ENCODE data around the gene ENHO. TPM values are rescaled to one million over a fixed set of nuclear protein-coding genes. Genes with fewer than 3 reads are reported as not detected.

ENHO gene
- total and polyA plus RNA-seq, 2 donors (not counting 1 experiment from before 2014, with no cell fraction given): not detected

DNA sequence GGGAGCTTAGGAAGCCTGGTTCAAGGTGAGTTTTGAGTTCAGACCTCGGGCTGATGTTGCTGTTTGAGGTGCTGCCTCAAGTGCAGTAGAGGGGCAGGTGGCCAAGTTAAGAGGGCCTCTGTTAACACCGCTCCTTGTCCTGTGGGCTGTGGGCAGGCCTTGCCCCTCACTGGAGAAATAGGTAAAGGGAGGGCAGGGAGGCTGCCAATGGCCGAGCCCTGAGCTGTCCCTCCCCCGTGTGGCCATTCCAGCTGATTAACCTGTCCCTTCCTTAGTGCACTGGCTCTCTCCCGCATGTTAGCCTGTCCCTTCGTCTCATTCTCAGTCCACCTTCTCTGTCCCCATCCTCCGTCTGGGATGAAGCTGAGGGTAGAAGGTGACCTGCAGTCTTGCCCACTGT lies 45.3 kb upstream of the ENHO start:
- H3K27me3 Mint-ChIP-seq: peaks cover 52% of the 10 kb centered on the region
- Histone ChIP-seq H3K27me3 (replicated peaks in 1 of 4; ENCODE audit: control extremely low read depth in 1 of 4, control insufficient read depth in 3 of 4, insufficient read depth in 4 of 4, low read length in 3 of 4) (peaks cover 0 to 20% (median 0%) of the 10 kb centered on the region in 4 experiments), H3K9ac (ENCODE audit: low read length) (no peak overlapping the region), H3K4me3 (ENCODE audit: control extremely low read depth in 1 of 5, extremely low read depth in 1 of 5, insufficient read depth in 1 of 5, low read depth in 2 of 5, low read length in 4 of 5) (no peak overlapping the region), H3K27ac (ENCODE audit: low read length in 2 of 2) (no peak overlapping the region), H3K9me3 (ENCODE audit: control extremely low read depth in 1 of 3, control insufficient read depth in 2 of 3, insufficient read depth in 1 of 3, low read length in 2 of 3) (no peaks in the 10 kb centered on the region), H4K20me1 (ENCODE audit: control insufficient read depth, insufficient read depth, low read length, poor library complexity, severe bottlenecking) (no peaks in the 10 kb centered on the region), H3K4me2 (replicated peaks; ENCODE audit: low read depth, low read length, poor library complexity, severe bottlenecking) (no peak overlapping the region), H2AFZ (ENCODE audit: insufficient read depth, low read depth, low read length, poor library complexity, severe bottlenecking) (no peak overlapping the region), H3K79me2 (ENCODE audit: control insufficient read depth, insufficient read depth, low read length) (no peaks in the 10 kb centered on the region), H3K36me3 (replicated peaks in 1 of 2; ENCODE audit: control extremely low read depth in 1 of 2, control insufficient read depth in 1 of 2, extremely low read depth in 1 of 2, insufficient read depth in 2 of 2, low read length in 1 of 2) (no peaks in the 10 kb centered on the region), H3K4me1 (ENCODE audit: control insufficient read depth in 2 of 2, insufficient read depth in 2 of 2, low read length in 2 of 2) (no peaks in the 10 kb centered on the region)
- H3K4me3 Mint-ChIP-seq: no peak overlapping the region
- no peak for DNase-seq
- WGBS (ENCODE audit: insufficient coverage): 73% methylated on average over 3 of the region's 7 CpGs
- no peaks in the 10 kb centered on the region for H3K4me1 Mint-ChIP-seq
- intact Hi-C loops (cut with micrococcal nuclease): no loop called here
- CTCF ChIA-PET: no interaction called here
- POLR2A ChIA-PET: no interaction called here
- no peak for ATAC-seq (ENCODE audit: low read depth)
- TF ChIP-seq, protein P1, sequence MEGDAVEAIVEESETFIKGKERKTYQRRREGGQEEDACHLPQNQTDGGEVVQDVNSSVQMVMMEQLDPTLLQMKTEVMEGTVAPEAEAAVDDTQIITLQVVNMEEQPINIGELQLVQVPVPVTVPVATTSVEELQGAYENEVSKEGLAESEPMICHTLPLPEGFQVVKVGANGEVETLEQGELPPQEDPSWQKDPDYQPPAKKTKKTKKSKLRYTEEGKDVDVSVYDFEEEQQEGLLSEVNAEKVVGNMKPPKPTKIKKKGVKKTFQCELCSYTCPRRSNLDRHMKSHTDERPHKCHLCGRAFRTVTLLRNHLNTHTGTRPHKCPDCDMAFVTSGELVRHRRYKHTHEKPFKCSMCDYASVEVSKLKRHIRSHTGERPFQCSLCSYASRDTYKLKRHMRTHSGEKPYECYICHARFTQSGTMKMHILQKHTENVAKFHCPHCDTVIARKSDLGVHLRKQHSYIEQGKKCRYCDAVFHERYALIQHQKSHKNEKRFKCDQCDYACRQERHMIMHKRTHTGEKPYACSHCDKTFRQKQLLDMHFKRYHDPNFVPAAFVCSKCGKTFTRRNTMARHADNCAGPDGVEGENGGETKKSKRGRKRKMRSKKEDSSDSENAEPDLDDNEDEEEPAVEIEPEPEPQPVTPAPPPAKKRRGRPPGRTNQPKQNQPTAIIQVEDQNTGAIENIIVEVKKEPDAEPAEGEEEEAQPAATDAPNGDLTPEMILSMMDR (IDR thresholded peaks at IDR 0.05): no peak
- TF ChIP-seq EZH2 (IDR thresholded peaks at IDR 0.05; ENCODE audit: borderline replicate concordance, insufficient read depth, low read depth, low read length, poor library complexity, severe bottlenecking): no peak
- no peak overlapping the region for H3K27ac Mint-ChIP-seq
- H3K9me3 Mint-ChIP-seq (ENCODE audit: insufficient read depth): peaks cover 2% of the 10 kb centered on the region

DNA sequence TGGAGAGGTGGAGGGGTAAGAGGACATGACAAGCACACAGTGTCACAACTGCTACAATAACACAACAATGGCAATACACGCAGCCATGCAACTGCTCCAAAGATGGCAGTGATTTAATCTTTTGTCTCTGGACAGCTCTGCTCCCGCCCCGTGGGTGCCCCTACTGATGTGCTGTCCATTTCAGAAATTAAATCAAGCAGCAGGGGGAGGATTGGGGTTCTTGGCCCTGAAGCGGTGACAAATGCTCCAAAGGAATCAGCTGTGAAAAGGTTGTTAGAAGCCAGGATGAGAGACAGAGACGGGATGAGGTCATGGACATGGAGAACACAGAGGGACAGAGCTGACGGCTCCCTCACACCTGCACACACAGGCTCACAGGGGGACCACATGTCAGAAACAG lies 44.2 kb upstream of the ENHO start:
- H3K27me3 ChIP-seq (replicated peaks in 1 of 4; ENCODE audit: control extremely low read depth in 1 of 4, control insufficient read depth in 3 of 4, insufficient read depth in 4 of 4, low read length in 3 of 4): peaks cover 0 to 22% (median 0%) of the 10 kb centered on the region in 4 experiments
- H4K20me1 ChIP-seq (ENCODE audit: control insufficient read depth, insufficient read depth, low read length, poor library complexity, severe bottlenecking): no peaks in the 10 kb centered on the region
- no peak overlapping the region for H3K4me2 ChIP-seq (replicated peaks; ENCODE audit: low read depth, low read length, poor library complexity, severe bottlenecking)
- no peak overlapping the region for H3K27ac ChIP-seq (ENCODE audit: low read length in 2 of 2)
- TF ChIP-seq, protein P1 (IDR thresholded peaks at IDR 0.05): no peak
- no peak for TF ChIP-seq EZH2 (IDR thresholded peaks at IDR 0.05; ENCODE audit: borderline replicate concordance, insufficient read depth, low read depth, low read length, poor library complexity, severe bottlenecking)
- no peak overlapping the region for H2AFZ ChIP-seq (ENCODE audit: insufficient read depth, low read depth, low read length, poor library complexity, severe bottlenecking)
- no peaks in the 10 kb centered on the region for H3K79me2 ChIP-seq (ENCODE audit: control insufficient read depth, insufficient read depth, low read length)
- no peaks in the 10 kb centered on the region for H3K36me3 ChIP-seq (replicated peaks in 1 of 2; ENCODE audit: control extremely low read depth in 1 of 2, control insufficient read depth in 1 of 2, extremely low read depth in 1 of 2, insufficient read depth in 2 of 2, low read length in 1 of 2)
- H3K9ac ChIP-seq (ENCODE audit: low read length): no peak overlapping the region
- intact Hi-C loops (cut with micrococcal nuclease): no loop called here
- Mint-ChIP-seq H3K27ac (no peak overlapping the region), H3K9me3 (ENCODE audit: insufficient read depth) (peaks cover 6% of the 10 kb centered on the region), H3K4me1 (no peaks in the 10 kb centered on the region), H3K4me3 (no peak overlapping the region), H3K27me3 (peaks cover 61% of the 10 kb centered on the region)
- DNase-seq: no peak
- CTCF ChIA-PET: no interaction called here
- WGBS (ENCODE audit: insufficient coverage): 85% methylated on average over 5 of the region's 6 CpGs
- H3K9me3 ChIP-seq (ENCODE audit: control extremely low read depth in 1 of 3, control insufficient read depth in 2 of 3, insufficient read depth in 1 of 3, low read length in 2 of 3): peaks cover 0 to 8% (median 5%) of the 10 kb centered on the region in 3 donors
- POLR2A ChIA-PET: no interaction called here
- no peaks in the 10 kb centered on the region for H3K4me1 ChIP-seq (ENCODE audit: control insufficient read depth in 2 of 2, insufficient read depth in 2 of 2, low read length in 2 of 2)
- no peak for ATAC-seq (ENCODE audit: low read depth)
- H3K4me3 ChIP-seq (ENCODE audit: control extremely low read depth in 1 of 5, extremely low read depth in 1 of 5, insufficient read depth in 1 of 5, low read depth in 2 of 5, low read length in 4 of 5): no peak overlapping the region

Data from B cell (primary cell).